Measurements from ENCODE around the gene CRABP1.

The CRABP1 gene

DNA sequence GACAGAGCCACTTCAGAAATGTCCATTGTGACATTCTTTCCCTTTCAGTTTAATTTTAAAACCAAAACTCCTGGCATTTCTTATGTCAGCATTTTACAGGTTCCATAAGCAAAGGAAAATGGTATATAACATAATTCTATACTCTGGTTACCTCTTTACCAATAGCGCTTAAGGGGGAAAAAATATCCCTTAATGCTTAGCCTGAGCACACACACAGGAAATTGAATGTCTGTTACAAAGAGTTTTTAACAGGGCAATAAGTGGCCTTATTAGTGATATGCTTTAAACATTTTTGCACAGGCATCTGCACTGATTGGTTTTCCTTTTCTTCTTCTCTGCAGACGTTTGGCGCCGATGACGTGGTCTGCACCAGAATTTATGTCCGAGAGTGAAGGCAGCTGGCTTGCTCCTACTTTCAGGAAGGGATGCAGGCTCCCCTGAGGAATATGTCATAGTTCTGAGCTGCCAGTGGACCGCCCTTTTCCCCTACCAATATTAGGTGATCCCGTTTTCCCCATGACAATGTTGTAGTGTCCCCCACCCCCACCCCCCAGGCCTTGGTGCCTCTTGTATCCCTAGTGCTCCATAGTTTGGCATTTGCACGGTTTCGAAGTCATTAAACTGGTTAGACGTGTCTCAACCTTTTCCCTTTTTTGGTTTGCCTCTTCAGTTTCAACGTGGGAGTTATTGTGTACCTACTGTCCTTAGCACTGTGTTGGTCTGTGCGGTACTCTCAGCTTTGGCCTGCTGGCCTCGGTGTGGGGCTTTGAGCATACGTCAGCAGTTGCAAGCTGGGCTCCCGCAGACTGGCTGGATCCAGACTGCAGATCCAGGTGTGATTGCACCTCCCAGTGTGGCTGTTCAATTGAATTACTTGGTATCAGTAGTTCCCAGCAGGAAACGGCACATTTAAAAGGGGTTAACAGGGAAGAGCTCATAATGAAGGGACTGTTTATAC, 7.7 kb downstream of the CRABP1 start:
- no peak for DNase-seq

DNA sequence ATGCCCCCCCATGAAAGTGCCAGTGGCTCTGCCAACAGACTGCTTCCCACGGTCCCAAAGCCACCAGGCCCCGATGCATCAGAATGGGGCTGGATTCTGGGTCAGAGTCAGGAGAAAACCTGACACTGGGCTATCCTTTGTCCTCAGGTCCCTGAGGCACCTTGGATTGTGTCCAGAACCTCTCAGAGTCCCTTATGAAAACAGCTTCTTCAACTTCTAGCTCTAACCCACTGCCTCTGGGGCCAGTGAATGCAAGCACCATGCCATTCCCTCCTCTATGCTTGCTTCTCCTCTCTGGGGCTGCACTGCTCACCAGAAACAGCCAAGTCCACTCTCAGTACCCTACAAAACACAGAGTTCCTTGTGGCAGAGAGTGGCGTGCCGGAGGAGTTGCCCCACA, 9.9 kb downstream of the CRABP1 start:
- no peak for DNase-seq

DNA sequence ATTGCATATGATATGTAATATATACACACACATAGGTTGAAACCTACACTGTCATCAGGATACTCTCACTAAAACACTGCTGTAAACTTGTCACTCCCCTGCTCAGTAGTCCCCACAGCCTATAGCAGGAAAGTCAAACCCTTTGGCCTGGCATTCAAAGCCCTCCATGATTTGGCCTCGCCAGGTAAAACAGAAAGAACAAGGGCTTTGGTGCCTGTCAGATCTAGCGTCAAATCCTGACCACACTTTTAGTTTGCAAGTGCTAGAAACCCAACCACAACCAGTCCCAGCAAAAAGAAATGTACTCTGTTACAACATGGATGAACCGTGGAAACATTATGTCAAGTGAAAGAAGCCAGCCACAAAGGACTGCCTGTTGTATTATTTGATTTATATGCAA, 11.4 kb downstream of the CRABP1 start:
- DNase-seq = no peak

DNA sequence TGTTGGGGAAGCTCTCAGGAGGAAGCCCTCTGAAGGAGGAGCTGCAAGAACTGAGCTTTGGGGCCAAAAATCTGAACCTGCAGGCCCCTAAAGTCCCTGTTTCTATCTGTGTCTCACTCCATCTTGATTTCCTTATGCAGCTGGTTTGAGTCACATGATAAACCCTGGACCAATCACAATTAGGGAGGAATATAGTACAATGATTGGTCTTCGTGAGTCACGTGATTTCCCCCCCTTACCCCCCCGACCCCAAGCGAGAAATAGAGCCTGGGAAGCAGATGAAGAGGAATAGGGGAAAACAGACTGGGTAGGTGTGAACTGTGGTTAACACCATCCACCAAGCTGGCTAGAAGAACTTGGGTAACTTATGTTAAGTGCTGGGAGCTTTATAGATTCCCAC, 12.9 kb downstream of the CRABP1 start:
- no peak for DNase-seq

DNA sequence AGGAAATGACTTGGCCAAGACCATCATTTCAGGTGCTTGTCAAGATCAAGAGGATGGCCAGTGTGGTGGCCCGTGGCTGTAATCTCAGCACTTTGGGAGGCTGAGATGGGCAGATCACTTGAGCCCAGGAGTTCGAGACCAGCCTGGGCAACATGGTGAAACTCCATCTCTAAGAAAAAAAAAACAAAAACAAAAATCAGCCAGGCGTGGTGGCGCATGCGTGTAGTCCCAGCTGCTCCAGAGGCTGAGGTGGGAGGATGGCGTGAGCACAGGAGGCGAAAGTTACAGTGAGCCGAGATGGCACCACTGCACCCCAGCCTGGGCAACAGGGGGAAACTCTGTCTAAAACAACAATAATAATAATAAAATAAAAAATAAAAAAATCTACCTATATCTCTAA, 15.0 kb downstream of the CRABP1 start:
- DNase-seq = no peak

DNA sequence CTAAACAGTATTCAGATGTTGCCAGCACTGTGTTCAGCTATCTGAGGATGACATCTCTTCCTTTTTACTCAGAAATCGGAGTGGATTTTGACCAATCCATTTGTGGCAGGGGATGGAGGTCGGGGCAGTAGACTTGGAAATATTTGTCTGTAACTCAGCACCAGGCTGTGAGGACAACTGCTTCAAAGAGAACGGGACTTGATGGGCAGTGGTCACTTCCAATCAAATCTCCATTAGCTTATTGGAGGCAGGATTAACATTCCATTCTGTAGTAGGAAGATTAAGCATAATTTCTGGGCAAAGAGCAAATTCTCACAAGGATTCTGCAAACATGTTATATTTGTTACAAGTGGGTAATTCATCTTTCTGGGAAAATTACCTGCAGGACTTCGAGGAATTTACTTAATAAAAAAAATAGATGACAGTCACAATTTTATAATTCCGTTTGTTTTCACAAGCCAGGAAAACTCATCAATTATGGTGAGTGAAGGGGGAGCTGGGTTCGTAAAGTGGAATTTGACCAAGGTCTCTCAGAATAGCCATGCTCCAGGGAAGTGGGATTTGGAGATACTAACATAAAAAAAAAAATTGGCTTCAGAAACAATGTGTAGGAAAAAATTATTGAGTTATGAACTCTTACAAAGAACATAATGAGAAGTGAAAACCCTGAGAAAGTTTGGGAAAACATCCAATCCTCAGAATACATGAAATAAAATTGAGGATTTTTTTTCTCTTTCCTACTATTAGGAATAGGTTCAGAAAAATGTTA, 18.1 kb downstream of the CRABP1 start:
- no peak for DNase-seq

DNA sequence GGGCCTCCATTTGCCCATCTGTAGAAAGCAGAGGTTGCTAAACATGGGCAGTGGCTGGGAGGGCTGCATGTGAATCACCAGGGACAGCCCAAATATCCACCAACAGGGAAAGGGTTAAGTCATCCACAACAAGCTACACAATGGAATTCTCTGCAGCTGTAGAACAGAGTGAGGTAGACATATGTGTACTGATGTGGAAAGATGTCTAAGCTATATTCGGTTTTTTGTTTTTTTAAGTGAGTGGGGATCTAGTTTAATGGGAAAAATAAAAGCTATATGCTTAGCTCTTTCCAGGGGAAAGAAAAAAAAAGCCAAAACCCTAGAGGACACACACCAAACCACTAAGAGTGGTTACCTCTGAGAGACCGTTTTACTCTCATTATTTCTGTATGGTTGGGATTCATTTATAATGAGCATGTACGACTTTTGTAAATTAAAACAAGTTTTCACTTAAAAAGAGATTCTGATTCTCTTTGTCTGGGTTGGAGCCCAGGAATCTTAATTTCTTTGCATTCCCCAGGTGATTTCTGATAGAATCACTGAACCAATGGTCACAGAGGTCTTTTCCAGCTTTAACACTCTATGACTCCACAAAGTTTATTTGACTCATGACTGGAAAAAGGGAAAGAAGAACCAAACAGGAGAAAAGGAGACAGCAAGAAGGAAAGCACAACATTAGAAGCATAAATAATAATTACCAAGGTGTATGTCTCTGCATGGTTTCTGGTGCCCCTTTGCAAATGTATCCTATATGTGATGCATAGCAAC, 19.1 kb downstream of the CRABP1 start:
- DNase-seq = no peak

DNA sequence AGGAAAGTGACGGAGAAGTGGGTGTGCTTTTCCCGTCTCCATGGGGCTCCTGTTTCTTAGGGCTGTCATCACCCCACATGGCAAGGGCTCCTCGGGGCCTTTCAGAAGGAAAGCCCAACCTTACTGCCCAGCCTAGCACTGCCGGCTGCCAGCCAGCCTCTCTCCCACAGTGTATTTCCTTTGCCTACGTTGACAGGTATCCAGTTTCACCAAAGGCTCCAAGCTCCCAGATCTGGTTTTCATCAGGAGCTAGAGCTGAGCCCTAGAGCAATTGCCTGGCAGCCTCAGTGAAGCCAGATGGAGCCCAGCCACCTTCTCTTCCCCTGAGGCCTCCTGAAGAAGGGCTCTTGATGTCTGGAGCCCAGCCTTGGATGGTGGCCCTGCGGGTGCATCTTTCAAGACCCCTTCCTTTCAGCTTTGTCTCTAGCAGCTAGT, 20.2 kb downstream of the CRABP1 start:
- no peak for DNase-seq

DNA sequence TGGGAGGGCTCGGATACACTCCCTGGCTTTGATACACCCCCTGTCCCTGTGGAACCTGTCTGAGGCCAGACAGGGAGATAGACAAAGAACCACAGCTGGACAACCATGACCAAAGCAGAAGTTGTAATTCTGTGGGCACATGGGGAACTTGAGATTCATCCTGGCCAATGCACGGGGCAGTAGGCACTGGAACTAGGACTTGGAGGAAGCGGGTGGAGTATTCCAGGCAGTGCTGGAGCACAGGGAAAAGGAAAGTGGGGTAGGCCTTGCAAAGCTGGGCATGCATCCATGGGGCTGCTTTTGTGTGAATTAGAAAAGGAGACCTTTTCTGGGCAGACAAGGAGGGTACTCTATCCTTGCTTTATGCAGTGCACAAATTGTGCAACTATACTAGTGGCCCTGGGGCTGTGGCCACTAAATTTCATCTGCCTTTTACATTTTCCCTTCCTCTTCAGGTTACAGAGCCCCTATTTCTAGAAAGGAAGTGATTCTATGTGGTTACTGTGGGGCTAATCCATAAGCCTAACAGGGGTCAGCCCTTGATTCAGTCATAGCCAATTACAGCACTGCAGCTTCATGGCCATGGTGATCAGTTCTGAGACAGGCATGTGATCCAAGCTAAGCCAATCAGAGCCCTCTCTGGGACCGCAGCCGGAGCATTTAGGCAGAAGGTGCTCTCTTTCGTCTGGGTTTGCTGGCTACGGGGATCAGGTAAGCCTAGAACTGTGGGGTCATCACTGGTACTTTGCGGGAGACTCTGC, 21.0 kb downstream of the CRABP1 start:
- DNase-seq = no peak

DNA sequence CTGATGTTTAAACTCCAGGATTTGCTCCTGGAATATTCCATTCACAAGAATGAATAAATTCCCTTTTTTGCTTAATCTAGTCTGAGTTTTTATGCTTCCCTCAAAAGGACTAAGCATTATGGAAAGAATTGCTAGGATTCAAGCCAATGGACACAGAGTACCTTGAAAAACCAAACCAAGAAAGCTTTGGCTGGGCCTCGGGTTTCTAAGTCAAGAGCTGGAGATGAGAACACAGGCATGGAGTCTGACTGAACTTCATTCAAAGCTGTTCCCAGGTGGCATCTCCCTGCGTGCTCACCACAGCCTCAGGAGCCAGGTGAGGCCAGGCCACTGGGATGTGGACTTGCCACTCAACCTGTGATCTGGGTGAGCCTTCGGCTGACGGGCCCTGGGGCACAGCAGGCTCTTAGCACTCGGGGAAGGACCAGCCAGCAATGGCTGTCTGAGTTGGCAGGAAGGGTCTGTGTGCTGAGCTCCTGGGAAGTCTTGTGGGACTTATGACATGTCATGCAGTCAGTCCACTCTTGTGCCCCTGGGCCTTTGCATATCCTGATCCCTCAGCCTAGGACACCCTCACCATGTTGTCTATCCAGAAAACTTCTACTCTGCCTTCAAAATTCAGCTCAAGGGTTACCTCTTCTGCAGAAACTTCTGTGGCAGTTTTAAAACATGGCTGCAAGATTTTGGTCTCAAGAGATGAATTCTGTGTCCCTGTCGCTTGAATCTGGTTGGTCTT, 21.8 kb downstream of the CRABP1 start:
- DNase-seq = no peak

DNA sequence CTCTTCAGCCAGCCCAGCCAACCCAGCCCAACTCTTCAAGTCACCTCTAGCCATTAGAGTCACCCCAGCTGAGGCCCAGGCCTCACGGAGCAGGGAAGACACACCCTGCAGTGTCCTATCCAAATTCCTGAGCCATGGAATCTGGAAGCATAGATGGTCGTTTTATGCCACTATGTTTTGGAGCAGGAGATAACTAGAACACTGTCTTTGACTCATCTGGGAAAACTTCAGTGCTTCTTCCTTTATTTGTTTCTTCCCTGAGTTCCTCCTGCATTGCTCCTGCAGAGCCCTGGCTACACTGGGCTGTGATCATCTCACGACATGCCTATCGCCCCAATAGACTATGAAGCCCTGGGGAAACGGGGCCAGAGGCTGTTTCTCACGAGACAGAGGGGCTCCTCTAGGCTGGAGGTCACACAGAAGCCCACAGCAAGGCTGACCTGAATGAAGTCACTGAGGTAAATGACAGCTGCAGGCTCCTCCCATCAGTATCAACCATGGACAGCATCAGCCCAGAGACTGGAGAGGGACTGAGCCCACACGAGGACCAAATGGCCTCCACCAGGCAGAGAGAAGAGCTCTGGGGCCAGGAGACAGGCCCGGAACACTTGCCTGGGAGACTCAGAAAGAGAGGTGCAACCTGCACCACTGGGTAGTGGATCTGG, 22.7 kb downstream of the CRABP1 start:
- no peak for DNase-seq

DNA sequence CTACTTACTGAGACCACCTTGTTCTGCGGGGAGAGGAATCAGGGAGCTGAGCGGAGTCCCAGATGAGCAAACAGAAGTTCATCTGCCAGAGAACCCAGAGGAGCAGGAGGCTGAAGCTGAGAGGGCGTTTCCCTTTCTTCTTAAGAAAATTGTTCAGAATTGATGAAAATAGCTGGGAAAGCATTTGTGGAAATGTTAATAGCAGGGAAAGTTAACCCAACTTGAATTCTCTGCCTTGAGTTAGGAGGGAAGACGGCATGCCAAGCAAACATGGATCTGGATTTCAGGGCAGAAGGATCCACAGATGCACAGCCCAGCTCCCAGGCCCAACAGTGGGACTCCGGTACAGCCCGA, 23.2 kb downstream of the CRABP1 start:
- no peak for DNase-seq

DNA sequence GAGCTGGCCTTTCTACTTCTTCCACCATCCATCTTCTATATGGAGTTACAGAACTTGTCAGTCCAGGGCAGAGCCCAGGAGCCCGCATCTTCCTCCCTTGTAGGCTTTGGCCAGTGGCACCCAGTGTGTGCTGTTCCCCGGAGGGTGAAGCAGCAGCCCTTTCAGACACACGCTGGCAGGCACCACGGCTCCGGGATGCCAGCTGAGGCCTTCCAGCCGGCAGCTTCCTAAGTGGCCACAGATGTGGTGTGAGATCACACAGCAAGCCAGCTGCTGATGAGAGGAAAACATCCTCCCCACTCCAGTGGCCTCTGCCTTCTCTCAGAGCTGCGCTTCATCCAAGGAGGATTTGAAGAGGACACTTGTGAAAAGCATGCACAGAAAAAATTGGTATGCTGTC, 24.1 kb downstream of the CRABP1 start:
- no peak for DNase-seq

DNA sequence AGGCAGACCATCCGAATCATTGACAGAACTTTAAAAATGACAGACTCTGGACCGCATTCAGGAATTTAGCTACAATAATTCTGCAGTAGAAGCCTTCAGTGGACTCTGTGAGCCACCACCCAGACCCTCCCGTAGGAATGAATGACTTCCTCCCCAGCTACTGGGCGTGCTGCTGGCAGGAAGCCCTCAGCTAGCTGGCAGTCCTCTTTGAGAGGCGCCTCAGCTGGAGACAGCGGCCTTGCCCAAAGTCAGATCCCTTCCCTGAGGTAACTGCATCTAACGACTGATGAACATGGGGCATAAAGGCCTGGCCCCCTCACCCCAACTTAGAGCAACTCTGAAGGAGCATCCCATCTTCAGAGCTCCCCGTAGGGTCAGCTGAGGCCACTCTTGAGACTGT, 25.8 kb downstream of the CRABP1 start:
- DNase-seq = no peak

DNA sequence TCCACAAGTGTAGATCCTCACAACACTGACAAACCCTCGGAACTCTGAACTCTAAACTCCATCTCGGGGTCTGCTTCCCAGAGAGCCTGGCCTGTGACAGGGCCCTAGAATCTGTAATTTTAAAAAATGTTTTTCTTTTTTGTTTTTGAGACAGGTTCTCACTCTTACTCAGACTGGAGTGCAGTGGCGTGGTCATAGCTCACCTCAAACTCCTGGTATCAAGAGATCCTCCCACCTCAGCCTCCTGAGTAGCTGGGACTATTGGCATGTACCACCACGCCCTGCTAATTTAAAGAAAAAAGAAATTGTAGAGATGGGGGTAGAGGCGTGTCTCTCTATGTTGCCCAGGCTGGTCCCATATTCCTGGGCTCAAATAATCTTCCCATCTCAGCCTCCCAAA, 26.2 kb downstream of the CRABP1 start:
- DNase-seq = no peak

DNA sequence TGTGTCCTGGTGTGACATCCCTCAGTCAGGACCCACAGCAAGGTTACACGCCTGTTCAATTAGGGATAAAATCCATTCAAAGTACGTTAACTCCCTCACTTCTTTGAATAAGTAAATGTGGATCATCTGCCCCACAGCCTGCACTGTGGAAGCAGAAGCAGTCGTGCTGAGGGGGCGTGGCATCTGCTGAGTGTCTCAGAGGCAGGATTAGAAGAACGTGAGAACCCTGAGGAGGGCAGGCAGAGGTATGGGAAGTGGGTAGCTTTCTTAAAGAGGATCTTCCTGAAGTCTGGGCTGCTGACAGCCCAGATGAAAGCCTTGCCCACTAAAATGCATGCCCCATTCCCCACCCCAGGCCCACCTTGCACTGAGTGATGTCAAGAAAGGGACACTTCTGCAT, 28.5 kb downstream of the CRABP1 start:
- no peak for DNase-seq

DNA sequence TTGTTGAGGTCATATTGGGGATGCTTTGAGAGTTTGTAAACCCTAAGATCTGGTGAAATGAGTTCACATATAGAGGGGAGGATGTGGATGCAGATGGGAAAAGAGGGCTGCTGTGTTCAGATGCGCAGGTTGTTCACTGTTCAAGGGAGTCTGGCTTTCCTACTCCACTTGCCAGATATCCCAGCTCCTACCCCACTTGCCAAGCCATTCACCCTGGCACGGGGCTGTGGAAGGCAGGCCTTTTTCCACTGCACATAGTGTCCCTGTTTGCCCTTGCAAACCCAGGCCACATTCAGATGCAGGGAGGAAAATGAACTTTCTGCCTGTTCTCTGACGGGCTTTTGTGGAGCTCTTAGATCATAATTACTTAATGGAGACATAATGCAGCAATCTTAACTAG, 29.0 kb downstream of the CRABP1 start:
- no peak for DNase-seq

DNA sequence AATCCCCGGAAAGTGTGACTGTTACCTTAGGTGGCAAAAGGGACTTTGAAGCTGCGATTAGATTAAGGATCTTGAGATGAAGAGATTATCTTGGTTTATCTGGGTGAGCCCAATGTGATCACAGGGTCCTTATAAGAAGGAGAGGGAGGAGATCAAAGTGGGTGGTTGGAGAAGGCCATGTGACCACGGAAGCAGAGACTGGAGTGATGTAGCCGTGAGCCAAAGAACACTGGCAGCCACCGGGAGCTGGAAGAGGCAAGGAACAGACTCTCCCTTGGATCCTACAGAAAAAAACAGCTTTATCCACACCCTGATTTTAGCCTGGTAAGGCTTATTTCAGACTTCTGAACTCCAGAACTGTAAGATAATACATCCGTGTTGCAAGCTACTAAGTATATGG, 29.9 kb downstream of the CRABP1 start:
- no peak for DNase-seq

DNA sequence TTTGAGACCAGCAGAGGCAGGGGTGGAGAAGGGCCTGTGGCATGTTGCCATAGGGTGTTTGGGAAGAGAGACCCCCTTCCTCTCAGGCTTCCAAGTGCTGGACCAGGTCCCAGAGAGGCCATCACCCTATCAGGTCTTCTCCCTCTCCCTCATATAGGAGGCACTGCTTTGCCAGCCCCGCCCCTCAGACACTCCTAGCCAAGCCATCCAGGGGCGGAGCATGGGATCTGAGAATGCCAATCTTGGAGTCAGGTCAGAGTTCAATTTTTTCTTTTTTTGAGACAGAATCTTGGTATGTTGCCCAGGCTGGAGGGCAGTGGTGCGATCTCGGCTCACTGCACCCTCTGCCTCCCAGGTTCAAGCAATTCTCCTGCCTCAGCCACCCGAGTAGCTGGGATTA, 32.7 kb downstream of the CRABP1 start:
- DNase-seq = no peak

DNA sequence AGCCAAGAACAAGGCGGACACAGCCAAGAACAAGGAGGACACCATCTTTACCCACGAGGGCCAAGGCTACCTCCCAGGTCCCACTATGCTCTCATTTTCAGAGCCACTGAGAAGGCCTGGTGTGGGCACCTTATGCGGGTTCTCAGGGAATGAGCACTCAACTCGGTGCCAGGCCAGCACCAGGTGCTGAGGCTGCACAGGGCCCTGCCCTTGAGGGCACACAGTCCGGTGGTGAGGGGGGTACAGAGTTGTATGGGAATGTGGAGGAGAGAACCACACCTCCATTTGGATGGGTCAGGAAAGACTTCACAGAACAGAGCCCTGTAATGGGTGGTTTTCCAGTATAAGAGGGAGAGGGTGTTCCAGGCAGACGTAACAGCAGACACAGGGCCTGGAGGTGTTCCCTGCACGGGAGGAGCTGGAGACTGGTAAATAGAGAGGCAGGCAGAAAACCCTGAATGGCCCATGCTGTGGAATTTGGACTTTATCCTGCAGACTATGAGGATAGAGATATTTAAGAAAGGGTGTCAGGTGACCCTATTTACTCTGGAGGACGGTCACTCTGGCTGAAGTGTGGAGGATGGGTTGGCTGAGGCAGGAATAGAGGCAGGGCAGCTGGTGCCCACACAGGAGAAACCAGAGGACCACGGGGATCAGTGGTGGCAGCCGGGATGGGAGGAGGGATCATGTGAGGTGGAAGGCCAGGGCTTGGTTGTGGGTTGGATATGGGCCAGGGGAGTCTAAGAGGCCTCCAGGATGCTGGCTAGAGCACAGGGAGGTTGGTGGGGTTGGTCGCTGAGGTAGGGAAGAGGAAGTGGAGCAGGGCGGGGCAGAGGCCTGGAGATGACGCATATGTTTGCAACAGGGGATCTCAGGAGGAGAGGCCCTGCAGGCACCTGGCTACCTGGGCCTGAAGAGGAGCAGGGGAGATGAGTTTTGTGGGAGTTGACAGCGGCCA, 34.6 kb downstream of the CRABP1 start:
- no peak for DNase-seq
